Measurements from ENCODE around the gene BAG5.

BAG5 gene

GRCh38 chr14:103535891-103536565, 26.4 kb downstream of the BAG5 start:
- in situ Hi-C loops (cut with HindIII; ENCODE audit: low sequenced_read_pairs), result no loop called here

- in situ Hi-C loops (cut with HindIII; ENCODE audit: low sequenced_read_pairs), result no loop called here
Observed at GRCh38 chr14:103535081-103535890, 27.2 kb downstream of the BAG5 start.

- in situ Hi-C loops (cut with HindIII; ENCODE audit: low sequenced_read_pairs), result no loop called here
Observed at GRCh38 chr14:103534576-103535061, 27.8 kb downstream of the BAG5 start.

- in situ Hi-C loops (cut with HindIII; ENCODE audit: low sequenced_read_pairs), result no loop called here
Observed at GRCh38 chr14:103533999-103534575, 28.4 kb downstream of the BAG5 start.

- in situ Hi-C loops (cut with HindIII; ENCODE audit: low sequenced_read_pairs), result no loop called here
Observed at GRCh38 chr14:103533137-103533998, 29.1 kb downstream of the BAG5 start.

- in situ Hi-C loops (cut with HindIII; ENCODE audit: low sequenced_read_pairs), result no loop called here
Observed at GRCh38 chr14:103532216-103533136, 30.0 kb downstream of the BAG5 start.

GRCh38 chr14:103531421-103532215, 30.8 kb downstream of the BAG5 start:
- in situ Hi-C loops (cut with HindIII; ENCODE audit: low sequenced_read_pairs), result no loop called here

GRCh38 chr14:103530831-103531230, 31.6 kb downstream of the BAG5 start:
- in situ Hi-C loops (cut with HindIII; ENCODE audit: low sequenced_read_pairs), result no loop called here

- in situ Hi-C loops (cut with HindIII; ENCODE audit: low sequenced_read_pairs), result no loop called here
Observed at GRCh38 chr14:103530390-103530789, 32.1 kb downstream of the BAG5 start.

- in situ Hi-C loops (cut with HindIII; ENCODE audit: low sequenced_read_pairs), result no loop called here
Observed at GRCh38 chr14:103529383-103530365, 32.8 kb downstream of the BAG5 start.

GRCh38 chr14:103528587-103529382, 33.7 kb downstream of the BAG5 start, which contains the start of gene TRMT61A:
TRMT61A (plus strand) TSS chr14:103529196; CDS start chr14:103529979, 783 bp downstream.
- in situ Hi-C loops (cut with HindIII; ENCODE audit: low sequenced_read_pairs), result no loop called here

GRCh38 chr14:103528146-103528586, 34.3 kb downstream of the BAG5 start:
- in situ Hi-C loops (cut with HindIII; ENCODE audit: low sequenced_read_pairs), result no loop called here

GRCh38 chr14:103527408-103528145, 34.9 kb downstream of the BAG5 start:
- in situ Hi-C loops (cut with HindIII; ENCODE audit: low sequenced_read_pairs), result no loop called here

- in situ Hi-C loops (cut with HindIII; ENCODE audit: low sequenced_read_pairs), result no loop called here
Observed at GRCh38 chr14:103526914-103527248, 35.6 kb downstream of the BAG5 start.

- in situ Hi-C loops (cut with HindIII; ENCODE audit: low sequenced_read_pairs), result no loop called here
Observed at GRCh38 chr14:103526247-103526913, 36.1 kb downstream of the BAG5 start.
